Thyroid gland (tissue), 4 donors: ENCODE data around the gene ZIC5.

ENCODE experiments used
- POLR2A ChIP-seq, 2 donors: fragments of 450-650 bp; IDR thresholded peaks; one replicate each; pipeline ENCODE4 v1.6.1; 2017; ENCODE audit warnings: antibody characterized with exemption in 2 of 2, mild to moderate bottlenecking in 2 of 2, moderate library complexity in 1 of 2
- TF ChIP-seq, protein P1 (sequence below), 6 experiments: fragments of 200-600 bp in 3 of 6; fragments of 450-650 bp in 3 of 6; sonication (generic) in 3 of 6; IDR thresholded peaks; one replicate each; pipeline ENCODE4 v1.5.1; 2016 to 2019; ENCODE audit warnings: antibody characterized with exemption in 6 of 6, mild to moderate bottlenecking in 2 of 6, inconsistent platforms in 1 of 6, moderate library complexity in 1 of 6

DNA sequence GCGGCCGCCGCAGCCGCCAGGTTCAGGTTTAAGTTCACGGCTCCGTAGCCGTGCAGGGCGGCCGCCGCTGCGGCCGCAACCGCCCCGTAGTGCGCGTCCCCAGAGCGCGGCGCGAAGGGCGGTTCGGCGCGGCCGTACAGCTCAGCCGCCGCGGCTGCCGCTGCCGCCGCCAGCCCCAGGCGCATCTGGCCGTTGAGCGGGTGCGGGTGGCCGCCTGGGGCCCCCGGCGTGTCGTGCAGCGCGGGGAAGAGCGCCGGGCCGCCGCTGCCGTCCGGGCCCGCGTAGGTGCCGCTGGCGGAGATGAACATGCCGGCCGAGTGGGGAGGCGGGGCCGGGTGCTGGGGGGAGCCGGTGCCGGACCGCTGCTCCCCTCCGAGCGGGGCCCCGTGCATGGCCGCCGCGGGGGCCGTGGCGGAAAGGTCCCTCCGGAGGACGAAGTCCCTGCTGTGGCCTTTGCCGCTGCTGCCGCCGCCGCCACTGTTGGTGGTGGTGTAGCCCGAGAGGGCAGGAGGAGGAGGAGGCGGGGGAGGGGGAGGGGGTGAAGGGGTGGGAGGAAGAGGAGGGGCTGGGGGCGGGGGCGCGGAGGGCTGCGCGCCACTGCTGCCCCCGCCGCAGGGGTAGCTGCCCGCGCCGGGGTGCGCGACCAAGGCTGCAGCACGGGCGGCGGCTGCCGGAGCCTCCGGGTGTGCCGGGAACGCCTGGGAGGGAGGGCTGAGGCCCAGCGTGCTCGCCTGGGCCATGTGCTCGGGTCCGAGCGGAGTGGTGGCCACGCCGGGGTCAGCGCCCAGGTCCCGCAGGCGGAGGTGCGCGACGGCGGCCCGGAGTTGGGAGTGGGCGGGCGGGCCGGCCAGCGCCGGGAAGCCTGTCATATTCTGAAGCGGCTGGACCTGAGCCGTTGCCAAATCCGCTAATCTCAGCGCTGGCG lies 654 bp downstream of the ZIC5 start:
- TF ChIP-seq, protein P1, sequence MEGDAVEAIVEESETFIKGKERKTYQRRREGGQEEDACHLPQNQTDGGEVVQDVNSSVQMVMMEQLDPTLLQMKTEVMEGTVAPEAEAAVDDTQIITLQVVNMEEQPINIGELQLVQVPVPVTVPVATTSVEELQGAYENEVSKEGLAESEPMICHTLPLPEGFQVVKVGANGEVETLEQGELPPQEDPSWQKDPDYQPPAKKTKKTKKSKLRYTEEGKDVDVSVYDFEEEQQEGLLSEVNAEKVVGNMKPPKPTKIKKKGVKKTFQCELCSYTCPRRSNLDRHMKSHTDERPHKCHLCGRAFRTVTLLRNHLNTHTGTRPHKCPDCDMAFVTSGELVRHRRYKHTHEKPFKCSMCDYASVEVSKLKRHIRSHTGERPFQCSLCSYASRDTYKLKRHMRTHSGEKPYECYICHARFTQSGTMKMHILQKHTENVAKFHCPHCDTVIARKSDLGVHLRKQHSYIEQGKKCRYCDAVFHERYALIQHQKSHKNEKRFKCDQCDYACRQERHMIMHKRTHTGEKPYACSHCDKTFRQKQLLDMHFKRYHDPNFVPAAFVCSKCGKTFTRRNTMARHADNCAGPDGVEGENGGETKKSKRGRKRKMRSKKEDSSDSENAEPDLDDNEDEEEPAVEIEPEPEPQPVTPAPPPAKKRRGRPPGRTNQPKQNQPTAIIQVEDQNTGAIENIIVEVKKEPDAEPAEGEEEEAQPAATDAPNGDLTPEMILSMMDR (IDR thresholded peaks at IDR 0.05) = no peak
- TF ChIP-seq POLR2A (IDR thresholded peaks at IDR 0.05) = no peak
